NCI-H2196 treated with DMSO at 0.1 percent for 48 hours (cell line): ENCODE measurements around the gene TMEM120B.

Source experiments
- DNase-seq: peaks from one replicate; lab custom pipeline; 2025; ENCODE audit not compliant: unreplicated experiment; lab: John Stamatoyannopoulos, UW

The TMEM120B gene

DNA sequence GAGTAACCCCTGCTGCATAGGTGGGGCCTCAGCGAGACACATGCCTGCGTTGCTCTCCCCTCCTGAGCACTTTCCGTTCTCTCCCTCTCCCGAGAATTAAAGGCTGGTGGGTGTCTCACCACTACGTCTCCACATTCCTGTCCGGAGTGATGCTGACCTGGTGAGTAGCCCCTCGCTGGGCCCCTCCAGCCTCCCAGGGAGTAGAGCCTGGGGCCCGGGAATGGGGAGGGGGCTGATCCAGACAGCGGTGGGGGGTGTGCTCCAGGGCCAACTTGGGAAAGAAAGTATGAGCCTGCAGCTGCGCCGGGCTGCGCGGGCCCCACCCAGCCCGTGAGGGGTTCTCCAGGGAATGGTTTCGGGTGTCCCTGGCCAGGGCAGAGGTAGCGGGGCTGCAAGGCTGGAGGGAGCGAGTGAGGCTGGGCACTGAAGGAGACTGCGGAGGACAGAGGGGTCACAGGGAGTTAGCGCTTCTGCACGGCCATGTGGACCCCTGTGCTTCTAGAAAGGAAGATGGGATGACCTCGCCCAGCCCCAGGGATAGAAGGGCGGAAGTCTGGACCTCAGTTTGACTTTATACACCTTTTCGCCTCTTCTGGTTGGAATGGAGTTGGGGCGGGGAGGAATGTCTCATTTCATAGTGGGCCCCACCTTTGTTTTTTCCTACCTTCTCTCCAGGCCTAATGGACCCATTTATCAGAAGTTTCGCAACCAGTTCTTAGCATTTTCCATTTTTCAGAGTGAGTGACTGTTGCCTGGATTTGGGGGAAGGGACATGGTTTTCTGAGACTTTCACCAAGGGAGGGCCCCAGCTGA, 58.5 kb downstream of the TMEM120B start:
- DNase-seq, result no peak

DNA sequence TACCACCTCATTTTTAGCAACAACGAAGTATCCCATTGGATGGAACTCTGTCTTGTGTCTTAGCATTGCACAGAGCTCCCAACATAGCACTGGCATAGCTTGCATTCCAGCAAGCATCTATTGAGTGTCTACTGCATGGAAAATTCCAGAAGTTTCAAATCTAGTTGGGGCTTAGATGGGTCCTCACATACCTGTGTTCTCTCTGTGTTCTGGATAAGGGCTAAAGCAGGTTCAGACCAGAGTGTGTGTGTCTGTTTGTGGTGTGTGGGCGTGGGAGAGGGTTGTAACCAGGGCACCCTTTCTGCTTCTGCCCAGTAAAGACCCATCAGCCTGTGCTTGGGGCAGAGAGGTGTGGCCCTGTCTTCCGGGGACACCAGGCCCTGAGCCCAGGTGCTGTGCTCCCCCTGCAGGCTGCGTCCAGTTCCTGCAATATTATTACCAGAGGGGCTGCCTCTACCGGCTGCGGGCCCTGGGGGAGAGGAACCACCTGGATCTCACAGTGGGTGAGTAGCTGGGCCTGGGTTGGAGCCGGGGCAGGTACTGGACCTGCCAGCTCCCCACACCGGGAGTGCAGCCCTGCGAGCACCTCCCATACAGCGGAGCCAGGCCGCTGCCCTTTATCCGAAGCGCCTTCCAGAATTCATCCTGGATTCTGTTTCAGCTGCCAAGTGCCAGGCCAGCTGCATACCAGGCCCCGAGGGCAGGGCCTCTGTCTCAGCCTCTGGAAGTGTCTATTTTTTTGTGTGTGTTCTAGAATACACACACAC, 60.6 kb downstream of the TMEM120B start:
- DNase-seq, result peak; percentile 77

GRCh38 chr12:121774968-121775474, 62.5 kb downstream of the TMEM120B start:
- DNase-seq, result no peak

GRCh38 chr12:121775501-121775900, 62.9 kb downstream of the TMEM120B start:
- DNase-seq, result no peak

DNA sequence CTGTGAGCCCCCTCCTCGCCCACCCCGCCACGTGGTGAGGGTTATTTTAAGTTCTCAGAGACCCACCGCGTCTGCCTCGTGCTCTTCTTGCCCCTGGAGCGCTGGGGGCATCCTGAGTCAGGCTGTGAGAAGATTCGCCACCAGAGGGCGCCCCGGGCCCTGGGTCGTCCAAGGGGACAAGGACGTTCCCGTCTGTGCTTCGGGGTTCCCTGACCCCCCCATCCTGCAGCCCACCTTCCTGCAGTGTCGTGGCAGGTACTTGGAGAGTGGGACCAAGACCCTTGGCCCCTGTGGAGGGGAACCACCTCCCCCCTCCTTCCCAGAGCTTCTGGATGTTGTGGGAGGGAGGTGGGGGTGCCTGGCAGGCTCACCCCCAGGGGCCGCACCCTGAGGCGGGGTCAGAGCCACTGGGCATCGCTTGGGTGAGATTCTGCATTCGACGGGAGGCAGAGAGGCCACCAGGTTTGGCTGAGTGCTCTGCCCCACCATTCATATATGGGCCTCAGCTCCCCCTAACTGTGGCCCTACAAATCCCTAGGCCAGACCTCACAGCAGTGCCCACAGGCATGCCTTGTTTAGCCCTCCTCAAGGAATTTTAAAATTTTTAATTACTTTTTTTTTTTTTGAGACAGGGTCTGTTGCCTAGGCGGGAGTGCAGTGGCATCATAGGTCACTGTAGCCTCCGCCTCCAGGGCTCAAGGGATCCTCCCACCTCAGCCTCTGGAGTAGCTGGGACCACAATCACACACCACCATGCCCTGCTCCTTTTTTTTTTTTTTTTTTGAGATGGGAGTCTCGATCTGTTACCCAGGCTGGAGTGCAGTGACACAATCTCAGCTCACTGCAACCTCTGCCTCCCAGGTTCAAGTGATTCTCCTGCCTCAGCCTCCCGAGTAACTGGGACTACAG, 63.9 kb downstream of the TMEM120B start:
- DNase-seq, result no peak

GRCh38 chr12:121778567-121779421, 66.2 kb downstream of the TMEM120B start:
- DNase-seq, result no peak

DNA sequence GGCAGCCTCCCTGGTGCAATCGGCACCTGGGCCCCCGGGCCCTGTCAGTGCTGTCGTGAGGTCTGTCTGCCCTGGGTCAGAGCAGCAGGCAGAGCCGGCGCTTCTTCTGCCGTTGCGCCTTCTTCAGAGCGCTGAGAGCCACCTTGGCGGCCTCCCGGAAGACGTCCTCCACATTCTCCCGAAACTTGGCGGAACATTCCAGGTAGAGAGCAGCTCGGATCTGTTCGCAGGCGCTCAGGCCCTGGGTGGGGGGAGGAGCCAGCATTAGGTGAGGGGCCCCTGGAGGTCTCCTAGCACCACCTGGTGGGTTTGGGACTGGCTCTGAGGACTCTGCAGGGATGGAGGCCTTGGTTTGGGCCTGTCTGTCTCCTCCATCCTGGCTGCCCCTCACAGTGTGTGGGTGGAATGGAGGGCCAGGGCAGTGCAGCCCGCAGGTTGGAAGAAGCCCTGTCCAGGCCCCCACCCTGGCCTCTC, 66.9 kb downstream of the TMEM120B start:
- no peak for DNase-seq

- DNase-seq, result no peak
Observed at GRCh38 chr12:121780429-121780828, 67.9 kb downstream of the TMEM120B start.

DNA sequence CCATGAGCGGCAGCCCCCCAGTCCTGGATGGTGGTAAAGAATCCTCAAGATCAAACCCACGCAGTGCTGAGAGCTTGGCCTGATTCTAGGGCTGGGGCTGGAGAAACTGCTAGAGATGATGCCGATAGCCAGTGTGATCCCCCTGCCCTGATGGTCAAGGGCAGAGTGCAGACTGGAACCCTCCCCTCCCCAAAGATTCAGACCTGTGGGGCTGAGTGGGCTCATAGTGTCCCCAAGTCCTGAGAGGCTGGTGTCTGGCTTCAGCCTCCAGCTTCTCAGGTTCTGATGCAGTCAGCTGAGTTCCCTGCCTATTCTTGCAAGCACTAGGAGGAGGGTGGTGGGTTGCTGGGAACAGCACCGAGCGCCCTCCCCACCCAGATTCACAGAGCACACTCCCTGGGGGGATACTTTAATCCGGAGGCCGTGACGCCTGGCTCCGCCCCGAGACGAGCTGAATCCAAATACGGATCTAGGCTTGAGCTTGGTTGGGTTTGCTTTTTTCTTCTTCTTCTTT, 69.0 kb downstream of the TMEM120B start:
- DNase-seq, result no peak

DNA sequence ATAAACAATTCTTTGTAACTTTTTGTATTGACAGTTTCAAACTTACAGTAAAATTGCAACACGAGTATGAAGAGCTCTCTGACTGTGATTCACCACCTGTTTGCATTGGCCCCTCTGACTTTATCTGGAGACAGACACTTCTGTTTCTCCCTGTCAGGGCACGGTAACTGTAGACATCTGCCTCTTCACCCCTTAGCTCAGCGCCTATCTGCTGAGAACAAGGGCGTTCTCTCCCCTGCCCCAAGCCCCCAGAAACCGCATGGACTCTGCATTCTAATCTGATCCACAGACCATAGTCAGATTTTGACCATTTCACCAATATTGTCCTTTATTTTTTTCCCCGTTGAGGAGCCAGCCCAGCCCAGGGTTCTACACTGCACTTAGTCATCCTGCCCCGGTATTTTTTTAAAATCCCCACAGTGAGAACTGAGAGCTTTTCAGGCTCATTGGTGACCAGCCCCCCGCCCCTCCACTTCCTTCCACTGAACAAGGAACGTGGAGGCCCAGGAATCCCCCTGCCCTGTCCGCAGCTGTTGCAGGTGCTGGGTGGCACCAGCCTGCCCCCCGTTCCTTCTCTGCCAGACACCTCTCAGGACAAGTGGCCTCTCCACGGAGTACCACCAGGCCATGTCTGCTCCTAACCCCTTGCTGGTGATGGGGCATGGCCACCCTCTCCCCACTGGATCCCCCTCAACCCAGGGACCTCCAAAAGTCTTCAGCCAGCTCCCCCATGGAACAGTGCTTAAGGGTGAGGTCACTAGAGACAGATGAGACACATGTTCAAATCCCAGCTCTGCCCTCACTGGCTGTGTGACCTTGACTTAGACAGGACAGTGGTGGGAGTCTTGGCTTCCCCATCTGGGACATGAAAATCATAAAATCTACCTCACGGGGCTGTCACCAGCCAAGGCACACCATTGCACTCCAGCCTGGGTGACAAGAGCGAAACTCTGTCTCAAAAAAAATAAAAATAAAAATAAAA, 69.7 kb downstream of the TMEM120B start:
- no peak for DNase-seq

DNA sequence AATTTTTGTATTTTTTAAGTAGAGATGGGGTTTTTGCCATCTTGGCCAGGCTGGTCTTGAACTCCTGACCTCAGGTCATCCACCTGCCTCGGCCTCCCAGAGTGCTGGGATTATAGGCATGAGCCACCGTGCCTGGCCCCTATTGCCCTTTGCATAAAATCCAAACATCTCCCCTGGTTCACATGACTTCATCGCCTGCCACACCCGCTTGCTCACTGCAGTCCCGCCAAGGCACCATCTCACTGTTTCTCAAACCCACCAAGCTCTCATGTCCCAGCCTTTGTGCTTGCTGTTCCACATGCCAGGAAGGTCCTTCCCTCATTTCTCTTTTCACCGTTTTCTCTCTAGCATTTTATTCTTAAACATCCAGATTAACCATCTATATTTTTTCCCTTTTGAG, 71.2 kb downstream of the TMEM120B start:
- DNase-seq, result no peak

DNA sequence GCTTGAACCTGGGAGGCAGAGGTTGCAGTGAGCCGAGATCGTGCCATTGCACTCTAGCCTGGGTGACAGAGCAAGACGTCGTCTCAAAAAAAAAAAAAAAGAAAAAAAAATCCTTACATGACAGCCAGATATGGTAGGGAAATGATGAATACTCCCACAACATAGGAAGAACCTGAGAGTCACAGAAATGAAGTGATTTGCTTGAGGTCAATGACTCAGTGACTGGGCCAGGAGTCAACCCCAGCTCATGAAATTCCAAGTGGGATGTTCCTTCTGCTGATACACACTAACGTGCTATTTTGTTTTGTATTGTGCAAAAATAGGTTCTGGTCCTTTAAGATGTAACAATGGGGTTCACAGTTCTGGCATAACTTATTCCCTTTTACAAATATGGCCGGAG, 71.9 kb downstream of the TMEM120B start:
- no peak for DNase-seq

DNA sequence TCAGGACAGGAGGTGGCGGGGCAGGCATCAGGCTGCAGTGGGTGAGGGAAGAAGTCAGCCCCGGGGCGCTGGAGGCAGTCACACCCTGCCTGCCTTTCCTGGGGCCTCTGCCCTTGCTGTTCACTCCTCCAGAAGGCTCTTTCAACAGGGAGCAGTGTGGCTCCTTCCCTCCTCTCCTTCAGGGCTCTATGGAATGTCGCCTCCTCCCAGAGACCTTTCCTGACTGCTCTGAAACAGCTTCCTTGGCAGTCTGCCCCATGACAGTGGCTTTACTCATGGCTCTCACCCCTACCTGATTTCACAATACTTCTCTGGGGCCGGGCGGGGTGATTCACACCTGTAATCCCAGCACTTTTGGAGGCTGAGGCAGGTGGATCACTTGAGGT, 73.9 kb downstream of the TMEM120B start:
- DNase-seq, result peak; percentile 51

DNA sequence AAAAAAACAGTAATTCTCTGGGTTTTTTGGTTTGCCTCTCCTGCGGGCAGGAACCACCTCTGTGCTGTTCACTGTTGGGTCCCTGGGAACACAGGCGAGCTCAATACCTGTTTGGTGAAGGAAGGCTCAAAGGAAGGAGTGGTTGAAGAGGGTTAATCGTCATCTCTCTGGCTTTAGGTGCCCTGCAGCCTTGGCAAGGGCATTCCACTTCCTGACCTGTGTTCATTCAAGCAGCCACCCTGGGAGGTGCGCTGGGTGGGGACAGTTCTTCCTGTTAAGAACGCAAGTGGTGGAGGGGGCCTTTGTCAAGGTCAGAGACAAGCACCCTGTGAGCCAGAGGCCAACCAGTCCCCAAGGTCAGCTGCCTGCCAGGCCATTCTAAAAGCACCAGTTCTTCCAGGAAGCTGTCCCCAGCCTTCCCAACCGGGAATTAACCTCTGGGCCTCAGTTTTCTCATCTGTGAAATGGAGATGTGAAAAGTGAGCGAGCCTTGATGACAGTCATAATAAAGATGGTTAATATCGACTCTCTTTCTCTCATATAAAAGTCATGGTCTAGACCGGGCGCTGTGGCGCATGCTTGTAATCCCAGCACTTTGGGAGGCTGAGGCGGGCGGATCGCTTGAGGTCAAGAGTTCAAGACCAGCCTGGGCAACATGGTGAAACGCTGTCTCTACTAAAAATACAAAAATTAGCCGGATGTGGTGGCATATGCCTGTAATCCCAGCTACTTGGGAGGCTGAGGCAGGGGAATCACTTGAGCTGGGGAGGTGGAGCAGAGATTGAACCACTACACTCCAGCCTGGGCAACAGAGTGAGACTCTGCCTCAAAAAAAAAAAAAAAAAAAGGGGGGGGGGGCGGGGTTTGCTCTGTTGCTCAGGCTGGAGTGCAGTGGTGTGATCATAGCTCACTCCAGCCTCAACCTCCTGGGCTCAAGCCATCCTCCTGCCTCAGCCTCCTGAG, 74.8 kb downstream of the TMEM120B start:
- no peak for DNase-seq

- no peak for DNase-seq
Observed at GRCh38 chr12:121788176-121788818, 75.7 kb downstream of the TMEM120B start.

DNA sequence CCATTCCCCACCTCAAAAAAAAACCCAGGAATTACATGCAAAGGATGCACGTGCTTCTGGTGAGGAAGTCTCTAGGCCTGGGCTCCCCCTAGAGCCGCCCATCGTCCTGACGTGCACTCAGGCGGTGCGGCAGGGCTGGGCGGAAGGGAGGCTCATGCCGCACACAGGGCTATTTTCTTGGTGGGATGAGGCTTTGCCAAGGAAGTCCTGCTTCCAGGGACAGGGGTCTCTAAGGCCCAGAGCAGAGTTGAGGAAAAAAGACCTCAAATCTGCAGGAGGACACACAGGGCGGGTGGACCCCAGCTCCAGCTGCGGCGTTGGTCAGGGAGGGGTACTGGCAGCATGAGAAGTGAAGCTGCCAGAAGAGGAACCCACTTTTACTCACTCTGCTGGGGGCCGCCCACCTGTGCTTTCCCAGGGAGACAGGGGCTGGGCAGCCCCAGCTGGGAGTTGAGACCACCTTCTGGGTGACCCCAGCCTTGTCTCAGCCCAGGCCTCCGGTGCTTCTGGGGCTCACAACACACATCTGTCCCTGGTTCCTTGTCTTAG, 76.8 kb downstream of the TMEM120B start:
- DNase-seq, result no peak
